HEK293 (cell line): ENCODE results near the gene WDR18.

Experiments
- EGR2 ChIP-seq: fragments of 450-650 bp; formaldehyde crosslinking; IDR thresholded peaks from 2 replicates; pipeline ENCODE4 v1.5.1; 2016; ENCODE audit warnings: low read depth, missing biosample characterization, missing genetic modification characterization
- GLIS1 ChIP-seq: fragments of 450-650 bp; formaldehyde crosslinking; IDR thresholded peaks from 2 replicates; pipeline ENCODE4 v1.5.1; 2016; ENCODE audit warnings: missing biosample characterization, missing genetic modification characterization
- GLIS2 ChIP-seq: fragments of 450-650 bp; formaldehyde crosslinking; IDR thresholded peaks from 2 replicates; pipeline ENCODE4 v1.5.1; 2016; ENCODE audit warnings: missing biosample characterization, missing genetic modification characterization
- HOXC10 ChIP-seq: sonication (generic); formaldehyde crosslinking; IDR thresholded peaks from 2 replicates; pipeline ENCODE4 v1.8.1; 2023; ENCODE audit warnings: mild to moderate bottlenecking, missing genetic modification reagents
- HOXD13 ChIP-seq: sonication (generic); formaldehyde crosslinking; IDR thresholded peaks from 2 replicates; pipeline ENCODE4 v1.8.0; 2022; ENCODE audit warnings: missing genetic modification reagents, borderline replicate concordance
- KLF7 ChIP-seq: fragments of 450-650 bp; formaldehyde crosslinking; IDR thresholded peaks from 2 replicates; pipeline ENCODE4 v1.5.1; 2016; ENCODE audit warnings: missing biosample characterization, missing genetic modification characterization, borderline replicate concordance
- MEIS1 ChIP-seq: sonication (generic); formaldehyde crosslinking; IDR thresholded peaks from 2 replicates; pipeline ENCODE4 v1.8.1; 2022; ENCODE audit warnings: missing genetic modification reagents, mild to moderate bottlenecking, borderline replicate concordance
- OSR2 ChIP-seq: fragments of 450-650 bp; formaldehyde crosslinking; IDR thresholded peaks from 2 replicates; pipeline ENCODE4 v1.5.1; 2016; ENCODE audit warnings: missing biosample characterization, missing genetic modification characterization
- SP3 ChIP-seq: fragments of 450-650 bp; formaldehyde crosslinking; IDR thresholded peaks from 2 replicates; pipeline ENCODE4 v1.5.1; 2016; ENCODE audit warnings: missing biosample characterization, missing genetic modification characterization
- ZBTB20 ChIP-seq: fragments of 450-650 bp; formaldehyde crosslinking; IDR thresholded peaks from 2 replicates; pipeline ENCODE4 v1.5.1; 2016; ENCODE audit warnings: missing biosample characterization, missing genetic modification characterization
- ZBTB48 ChIP-seq: fragments of 450-650 bp; formaldehyde crosslinking; IDR thresholded peaks from 2 replicates; pipeline ENCODE4 v1.5.1; 2016; ENCODE audit warnings: missing biosample characterization, missing genetic modification characterization
- ZFP41 ChIP-seq: fragments of 450-650 bp; formaldehyde crosslinking; IDR thresholded peaks from 2 replicates; pipeline ENCODE4 v1.5.1; 2016; ENCODE audit warnings: missing biosample characterization, missing genetic modification characterization, borderline replicate concordance
- ZNF2 ChIP-seq: fragments of 450-650 bp; formaldehyde crosslinking; IDR thresholded peaks from 2 replicates; pipeline ENCODE4 v1.5.1; 2016; ENCODE audit warnings: missing biosample characterization, missing genetic modification characterization
- ZNF223 ChIP-seq: fragments of 450-650 bp; formaldehyde crosslinking; IDR thresholded peaks from 2 replicates; pipeline ENCODE4 v1.5.1; 2016; ENCODE audit warnings: missing biosample characterization, missing genetic modification characterization
- ZNF274 ChIP-seq, 2 experiments: fragments of 200-500 bp in 1 of 2; fragments of 450-650 bp in 1 of 2; sonication (Bioruptor generic) in 1 of 2; formaldehyde crosslinking in 1 of 2; IDR thresholded peaks; 2 replicates each; pipeline versions ENCODE4 v1.5.1 to v1.6.1; 2014 to 2016; ENCODE audit warnings: borderline replicate concordance in 1 of 2, inconsistent platforms in 1 of 2, low read length in 1 of 2, missing biosample characterization in 1 of 2, missing genetic modification characterization in 1 of 2
- ZNF280C ChIP-seq: fragments of 450-650 bp; formaldehyde crosslinking; IDR thresholded peaks from 2 replicates; pipeline ENCODE4 v1.5.1; 2016; ENCODE audit warnings: missing biosample characterization, missing genetic modification characterization
- ZNF302 ChIP-seq: fragments of 450-650 bp; formaldehyde crosslinking; IDR thresholded peaks from 2 replicates; pipeline ENCODE4 v1.5.1; 2016; ENCODE audit warnings: missing biosample characterization, missing genetic modification characterization, low read depth
- ZNF37A ChIP-seq: fragments of 450-650 bp; IDR thresholded peaks from 2 replicates; pipeline ENCODE4 v1.5.1; 2018; ENCODE audit warnings: missing biosample characterization, missing genetic modification characterization
- ZNF391 ChIP-seq: fragments of 450-650 bp; formaldehyde crosslinking; IDR thresholded peaks from 2 replicates; pipeline ENCODE4 v1.5.1; 2016; ENCODE audit warnings: low read depth, missing biosample characterization, missing genetic modification characterization, borderline replicate concordance
- ZNF48 ChIP-seq: fragments of 450-650 bp; formaldehyde crosslinking; IDR thresholded peaks from 2 replicates; pipeline ENCODE4 v1.5.1; 2016; ENCODE audit warnings: missing biosample characterization, missing genetic modification characterization
- ZNF514 ChIP-seq: fragments of 450-650 bp; formaldehyde crosslinking; IDR thresholded peaks from 2 replicates; pipeline ENCODE4 v1.5.1; 2016; ENCODE audit warnings: missing biosample characterization, missing genetic modification characterization
- ZNF530 ChIP-seq: fragments of 450-650 bp; formaldehyde crosslinking; IDR thresholded peaks from 2 replicates; pipeline ENCODE4 v1.5.1; 2016; ENCODE audit warnings: low read depth, missing biosample characterization, missing genetic modification characterization
- ZNF544 ChIP-seq: fragments of 450-650 bp; formaldehyde crosslinking; IDR thresholded peaks from 2 replicates; pipeline ENCODE4 v1.5.0; 2017; ENCODE audit warnings: missing biosample characterization, missing genetic modification characterization
- ZNF555 ChIP-seq: fragments of 450-650 bp; formaldehyde crosslinking; conservative IDR thresholded peaks from 2 replicates; pipeline ENCODE4 v1.5.1; 2017; ENCODE audit warnings: missing biosample characterization, mild to moderate bottlenecking, missing genetic modification characterization, inconsistent platforms
- ZNF560 ChIP-seq: fragments of 450-650 bp; formaldehyde crosslinking; IDR thresholded peaks from 2 replicates; pipeline ENCODE4 v1.5.1; 2017; ENCODE audit warnings: missing biosample characterization, missing genetic modification characterization, borderline replicate concordance
- ZNF654 ChIP-seq: fragments of 450-650 bp; formaldehyde crosslinking; IDR thresholded peaks from 2 replicates; pipeline ENCODE4 v1.5.1; 2016; ENCODE audit warnings: low read depth, missing biosample characterization, missing genetic modification characterization
- ZNF660 ChIP-seq: fragments of 450-650 bp; IDR thresholded peaks from 2 replicates; pipeline ENCODE4 v1.5.1; 2018; ENCODE audit warnings: missing biosample characterization, mild to moderate bottlenecking, missing genetic modification characterization
- ZNF701 ChIP-seq: fragments of 450-650 bp; formaldehyde crosslinking; IDR thresholded peaks from 2 replicates; pipeline ENCODE4 v1.5.1; 2016; ENCODE audit warnings: missing biosample characterization, missing genetic modification characterization
- ZNF76 ChIP-seq: fragments of 450-650 bp; formaldehyde crosslinking; IDR thresholded peaks from 2 replicates; pipeline ENCODE4; 2016; ENCODE audit warnings: low read depth, missing biosample characterization, missing genetic modification characterization, borderline replicate concordance
- ZNF837 ChIP-seq: fragments of 450-650 bp; formaldehyde crosslinking; IDR thresholded peaks from 2 replicates; pipeline ENCODE4 v1.5.1; 2016; ENCODE audit warnings: missing biosample characterization, missing genetic modification characterization
- ZXDB ChIP-seq: fragments of 450-650 bp; formaldehyde crosslinking; IDR thresholded peaks from 2 replicates; pipeline ENCODE4 v1.5.1; 2016; ENCODE audit warnings: missing biosample characterization, missing genetic modification characterization
- TF ChIP-seq, protein P1 (sequence below): fragments of 450-650 bp; formaldehyde crosslinking; IDR thresholded peaks from 2 replicates; pipeline ENCODE4 v1.5.1; 2016; ENCODE audit warnings: missing biosample characterization, missing genetic modification characterization, low read depth
- TF ChIP-seq, protein P2 (sequence below): fragments of 450-650 bp; formaldehyde crosslinking; IDR thresholded peaks from 2 replicates; pipeline ENCODE4 v1.5.1; 2016; ENCODE audit warnings: missing biosample characterization, missing genetic modification characterization
- TF ChIP-seq, protein P3 (sequence below): fragments of 450-650 bp; IDR thresholded peaks from 2 replicates; pipeline ENCODE4 v1.5.1; 2018; ENCODE audit warnings: missing biosample characterization, mild to moderate bottlenecking, missing genetic modification characterization

WDR18 gene

DNA sequence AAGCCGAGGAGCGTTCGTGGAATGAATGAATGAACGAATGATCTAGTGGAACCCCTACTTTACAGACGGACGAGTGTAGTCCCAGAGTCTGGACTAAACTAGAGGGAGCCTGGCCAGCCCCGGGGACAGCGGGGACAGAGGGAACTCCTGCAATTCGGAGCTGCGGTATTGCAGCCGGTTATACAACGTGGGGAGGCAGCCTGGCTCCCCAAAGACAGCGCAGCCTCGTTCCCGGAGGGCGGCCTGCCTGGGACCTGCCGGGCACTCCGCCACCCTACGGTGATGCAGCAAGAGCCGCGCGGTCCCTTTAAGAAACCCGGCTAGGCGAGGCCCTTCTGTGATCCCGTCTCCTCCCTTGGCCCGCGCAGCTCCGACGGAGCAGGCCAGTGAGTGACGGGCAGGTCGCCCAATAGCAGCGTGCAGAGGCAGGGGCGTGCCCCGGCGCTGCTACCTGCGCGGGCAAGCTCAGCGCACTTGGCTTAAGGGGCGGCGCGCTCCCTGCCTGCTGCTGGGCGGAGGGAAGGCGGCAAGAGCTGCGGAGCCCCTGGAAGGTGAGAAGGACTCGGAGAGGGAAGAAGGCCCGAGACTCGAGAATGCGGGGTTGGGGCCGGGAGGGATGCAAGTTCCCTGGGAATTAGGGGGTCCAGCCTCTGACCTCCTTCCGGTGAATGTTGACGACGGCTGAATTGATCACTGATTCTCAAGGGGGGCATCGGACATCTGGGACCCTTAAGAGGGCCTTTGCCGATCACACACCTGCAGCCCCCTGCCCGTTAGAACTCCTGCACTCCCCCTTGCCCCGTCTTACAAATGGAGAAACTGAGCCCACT lies 55.7 kb downstream of the WDR18 start, which contains the start of gene ABCA7 (continued):
- TF ChIP-seq ZNF530 (tag by site-specific recombination) (no peak), ZNF280C (tag by site-specific recombination) (no peak), GLIS1 (tag by site-specific recombination) (peak; percentile 66; the same call in 1 of the 2 replicates), ZNF391 (tag by site-specific recombination) (no peak; the same call in 1 of the 2 replicates), GLIS2 (tag by site-specific recombination) (peak; percentile 71), MEIS1 (CRISPR knock-in tag) (no peak), EGR2 (tag by site-specific recombination) (0 out of 2 replicates have a peak, but pooled peaks have one; percentile 9), ZFP41 (tag by site-specific recombination) (no peak), ZNF48 (tag by site-specific recombination) (no peak), KLF7 (tag by site-specific recombination) (peak; percentile 53; the same call in 1 of the 2 replicates), ZNF76 (tag by site-specific recombination) (peak; percentile 29; the same call in 1 of the 2 replicates), HOXD13 (CRISPR knock-in tag) (no peak), ZNF654 (tag by site-specific recombination) (no peak), ZNF555 (tag by site-specific recombination) (no peak), ZBTB48 (tag by site-specific recombination) (peak; percentile 92), HOXC10 (CRISPR knock-in tag) (no peak), ZNF514 (no peak), ZNF223 (no peak), ZNF302 (tag by site-specific recombination) (no peak), ZBTB20 (tag by site-specific recombination) (peak; percentile 61; the same call in 1 of the 2 replicates), ZNF544 (tag by site-specific recombination) (no peak), ZNF837 (tag by site-specific recombination) (no peak), ZNF274 (IDR thresholded peaks at IDR 0.05; ENCODE audit: low read length) (no peak), ZNF274 (tag by site-specific recombination; IDR thresholded peaks at IDR 0.05; ENCODE audit: borderline replicate concordance) (no peak), OSR2 (tag by site-specific recombination) (peak; percentile 85), ZNF660 (tag by site-specific recombination) (no peak), SP3 (tag by site-specific recombination) (peak; percentile 99), ZXDB (tag by site-specific recombination) (peak; percentile 98), ZNF2 (tag by site-specific recombination) (0 out of 2 replicates have a peak, but pooled peaks have one; percentile 14), ZNF37A (tag by site-specific recombination) (no peak), ZNF701 (tag by site-specific recombination) (no peak), ZNF560 (tag by site-specific recombination) (no peak)
- TF ChIP-seq, protein P1, sequence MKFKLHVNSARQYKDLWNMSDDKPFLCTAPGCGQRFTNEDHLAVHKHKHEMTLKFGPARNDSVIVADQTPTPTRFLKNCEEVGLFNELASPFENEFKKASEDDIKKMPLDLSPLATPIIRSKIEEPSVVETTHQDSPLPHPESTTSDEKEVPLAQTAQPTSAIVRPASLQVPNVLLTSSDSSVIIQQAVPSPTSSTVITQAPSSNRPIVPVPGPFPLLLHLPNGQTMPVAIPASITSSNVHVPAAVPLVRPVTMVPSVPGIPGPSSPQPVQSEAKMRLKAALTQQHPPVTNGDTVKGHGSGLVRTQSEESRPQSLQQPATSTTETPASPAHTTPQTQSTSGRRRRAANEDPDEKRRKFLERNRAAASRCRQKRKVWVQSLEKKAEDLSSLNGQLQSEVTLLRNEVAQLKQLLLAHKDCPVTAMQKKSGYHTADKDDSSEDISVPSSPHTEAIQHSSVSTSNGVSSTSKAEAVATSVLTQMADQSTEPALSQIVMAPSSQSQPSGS (tag by site-specific recombination) = no peak
- TF ChIP-seq, protein P2, sequence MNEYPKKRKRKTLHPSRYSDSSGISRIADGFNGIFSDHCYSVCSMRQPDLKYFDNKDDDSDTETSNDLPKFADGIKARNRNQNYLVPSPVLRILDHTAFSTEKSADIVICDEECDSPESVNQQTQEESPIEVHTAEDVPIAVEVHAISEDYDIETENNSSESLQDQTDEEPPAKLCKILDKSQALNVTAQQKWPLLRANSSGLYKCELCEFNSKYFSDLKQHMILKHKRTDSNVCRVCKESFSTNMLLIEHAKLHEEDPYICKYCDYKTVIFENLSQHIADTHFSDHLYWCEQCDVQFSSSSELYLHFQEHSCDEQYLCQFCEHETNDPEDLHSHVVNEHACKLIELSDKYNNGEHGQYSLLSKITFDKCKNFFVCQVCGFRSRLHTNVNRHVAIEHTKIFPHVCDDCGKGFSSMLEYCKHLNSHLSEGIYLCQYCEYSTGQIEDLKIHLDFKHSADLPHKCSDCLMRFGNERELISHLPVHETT (tag by site-specific recombination) = no peak; the same call in 1 of the 2 replicates
- TF ChIP-seq, protein P3, sequence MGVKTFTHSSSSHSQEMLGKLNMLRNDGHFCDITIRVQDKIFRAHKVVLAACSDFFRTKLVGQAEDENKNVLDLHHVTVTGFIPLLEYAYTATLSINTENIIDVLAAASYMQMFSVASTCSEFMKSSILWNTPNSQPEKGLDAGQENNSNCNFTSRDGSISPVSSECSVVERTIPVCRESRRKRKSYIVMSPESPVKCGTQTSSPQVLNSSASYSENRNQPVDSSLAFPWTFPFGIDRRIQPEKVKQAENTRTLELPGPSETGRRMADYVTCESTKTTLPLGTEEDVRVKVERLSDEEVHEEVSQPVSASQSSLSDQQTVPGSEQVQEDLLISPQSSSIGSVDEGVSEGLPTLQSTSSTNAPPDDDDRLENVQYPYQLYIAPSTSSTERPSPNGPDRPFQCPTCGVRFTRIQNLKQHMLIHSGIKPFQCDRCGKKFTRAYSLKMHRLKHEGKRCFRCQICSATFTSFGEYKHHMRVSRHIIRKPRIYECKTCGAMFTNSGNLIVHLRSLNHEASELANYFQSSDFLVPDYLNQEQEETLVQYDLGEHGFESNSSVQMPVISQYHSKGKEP = no peak; the same call in 1 of the 2 replicates
